Neuronal stem cell (in vitro differentiated cells): ENCODE measurements around the gene PSMB8.
A peak's percentile ranks its signal among the peaks of the same experiment; 100 is the strongest.

Experiments used
- DNase-seq: peaks from one replicate; pipeline ENCODE4 v3.0.0-alpha.2; 2013; ENCODE audit warnings: low spot score
- H2AFZ ChIP-seq: one replicate; pipeline ENCODE4 v1.6.1; 2013; ENCODE audit warnings: mild to moderate bottlenecking, low read length, inconsistent platforms
- H2AK5ac ChIP-seq: 2 replicates; pipeline ENCODE4 v1.6.1; 2013; ENCODE audit warnings: low read depth, mild to moderate bottlenecking, inconsistent platforms, low read length, moderate library complexity, mixed read lengths
- H2BK120ac ChIP-seq: 2 replicates; pipeline ENCODE4 v1.6.1; 2013; ENCODE audit warnings: low read depth, mild to moderate bottlenecking, inconsistent platforms, low read length, moderate library complexity, mixed read lengths
- H2BK12ac ChIP-seq: one replicate; pipeline ENCODE4 v1.6.1; 2013; ENCODE audit warnings: low read length, inconsistent platforms
- H2BK15ac ChIP-seq: 2 replicates; pipeline ENCODE4 v1.6.1; 2013; ENCODE audit warnings: mild to moderate bottlenecking, low read length, inconsistent platforms, mixed read lengths
- H2BK5ac ChIP-seq: one replicate; pipeline ENCODE4 v1.6.1; 2013; ENCODE audit warnings: inconsistent platforms, mild to moderate bottlenecking, low read length, moderate library complexity
- H3K14ac ChIP-seq: one replicate; pipeline ENCODE4 v1.6.1; 2013; ENCODE audit warnings: low read length, inconsistent platforms
- H3K18ac ChIP-seq: 2 replicates; pipeline ENCODE4 v1.6.1; 2013; ENCODE audit warnings: low read length, inconsistent platforms
- H3K23ac ChIP-seq: 2 replicates; pipeline ENCODE4 v1.6.1; 2013; ENCODE audit warnings: low read depth, mild to moderate bottlenecking, mixed read lengths, low read length, inconsistent platforms; ENCODE audit not compliant: poor library complexity
- H3K27ac ChIP-seq: replicated peaks from 3 replicates; pipeline ENCODE4 v1.5.1; 2013; ENCODE audit warnings: low read length, inconsistent platforms
- H3K27me3 ChIP-seq, 3 experiments: 2 replicates each; pipeline ENCODE4 v1.6.1; 2013; ENCODE audit warnings: low read length in 3 of 3, mild to moderate bottlenecking in 2 of 3, inconsistent platforms in 1 of 3, low read depth in 1 of 3, mixed read lengths in 1 of 3, moderate library complexity in 1 of 3; ENCODE audit not compliant: control insufficient read depth in 3 of 3, insufficient read depth in 3 of 3
- H3K36me3 ChIP-seq, 2 donors: replicated peaks in 1 of 2; 2 replicates each; pipeline ENCODE4 v1.6.1; 2013; ENCODE audit warnings: low read length in 2 of 2; ENCODE audit not compliant: control insufficient read depth in 2 of 2, insufficient read depth in 2 of 2
- H3K4ac ChIP-seq: 2 replicates; pipeline ENCODE4 v1.6.1; 2013; ENCODE audit warnings: inconsistent platforms, mild to moderate bottlenecking, low read length, moderate library complexity
- H3K4me1 ChIP-seq, 2 donors: 1 replicate in 1 of 2; 2 replicates in 1 of 2; pipeline ENCODE4 v1.6.1; 2013; ENCODE audit warnings: low read length in 2 of 2, low read depth in 1 of 2; ENCODE audit not compliant: control insufficient read depth in 2 of 2, insufficient read depth in 1 of 2
- H3K4me2 ChIP-seq: one replicate; pipeline ENCODE4 v1.6.1; 2013; ENCODE audit warnings: mild to moderate bottlenecking, low read length, inconsistent platforms; ENCODE audit not compliant: insufficient read depth, poor library complexity, severe bottlenecking
- H3K4me3 ChIP-seq, 2 donors: 2 replicates each; pipeline ENCODE4 v1.5.1; 2013; ENCODE audit warnings: low read length in 2 of 2, mild to moderate bottlenecking in 2 of 2, inconsistent platforms in 1 of 2, moderate library complexity in 1 of 2
- H3K79me1 ChIP-seq: one replicate; pipeline ENCODE4 v1.6.1; 2013; ENCODE audit warnings: low read depth, mild to moderate bottlenecking, inconsistent platforms, low read length, moderate library complexity
- H3K9ac ChIP-seq: one replicate; pipeline ENCODE4 v1.6.1; 2013; ENCODE audit warnings: mild to moderate bottlenecking, low read depth, low read length, inconsistent platforms; ENCODE audit not compliant: poor library complexity
- H3K9me3 ChIP-seq, 2 donors: replicated peaks in 1 of 2; 2 replicates each; pipeline versions ENCODE3 to v1.6.1; 2013; ENCODE audit warnings: low read length in 2 of 2, mild to moderate bottlenecking in 2 of 2, inconsistent platforms in 1 of 2, low read depth in 1 of 2, mixed read lengths in 1 of 2, moderate library complexity in 1 of 2; ENCODE audit not compliant: control insufficient read depth in 2 of 2, insufficient read depth in 1 of 2
- H4K8ac ChIP-seq: one replicate; pipeline ENCODE4 v1.6.1; 2013; ENCODE audit warnings: low read depth, mild to moderate bottlenecking, inconsistent platforms, low read length, moderate library complexity
- H4K91ac ChIP-seq: one replicate; pipeline ENCODE4 v1.6.1; 2013; ENCODE audit warnings: low read length, low read depth, mild to moderate bottlenecking, inconsistent platforms; ENCODE audit not compliant: poor library complexity
- WGBS, 2 donors: extraction: QIAGEN DNeasy Blood & Tissue Kit; methylation state at CpG; one replicate each; pipeline ENCODE4 v1.1.7; 2013; ENCODE audit warnings: missing lambda C conversion rate in 2 of 2, mixed read lengths in 1 of 2; ENCODE audit not compliant: insufficient read length in 2 of 2, insufficient replicate concordance in 1 of 2; ENCODE audit errors: extremely low coverage in 2 of 2; 5-methylcytosine and 5-hydroxymethylcytosine counted together

The PSMB8 gene

GRCh38 chr6:32887616-32888015 lies 43.8 kb upstream of the PSMB8 start:
- Histone ChIP-seq H2BK15ac (no peak overlapping the region), H3K4ac (no peak overlapping the region), H3K9me3 (no peaks in the 10 kb centered on the region), H2AK5ac (no peak overlapping the region), H3K23ac (no peak overlapping the region), H3K18ac (no peak overlapping the region), H3K4me3 (no peak overlapping the region), H2AFZ (no peak overlapping the region), H3K9ac (no peak overlapping the region), H3K4me1 (no peaks in the 10 kb centered on the region), H3K36me3 (no peaks in the 10 kb centered on the region), H4K91ac (no peak overlapping the region), H3K14ac (no peak overlapping the region), H2BK12ac (no peak overlapping the region), H3K27ac (no peak overlapping the region), H2BK5ac (no peak overlapping the region), H3K4me2 (no peak overlapping the region), H2BK120ac (no peak overlapping the region), H3K79me1 (no peaks in the 10 kb centered on the region), H4K8ac (no peak overlapping the region), H3K27me3 (peaks cover 0 to 48% (median 0%) of the 10 kb centered on the region in 3 experiments)
- no peak for DNase-seq
- no CpG with 5 or more reads among the region's 5 CpGs for WGBS, 2 donors

GRCh38 chr6:32886681-32887383 lies 43.0 kb upstream of the PSMB8 start:
- H3K23ac ChIP-seq, result no peak overlapping the region
- H2AFZ ChIP-seq, result peak overlapping the region; percentile 35
- H3K27ac ChIP-seq, result no peak overlapping the region
- H3K14ac ChIP-seq, result no peak overlapping the region
- no peak overlapping the region for H2AK5ac ChIP-seq
- no peak overlapping the region for H3K4me2 ChIP-seq
- DNase-seq, result no peak
- H3K4me3 ChIP-seq, result no peak overlapping the region
- no peak overlapping the region for H3K4ac ChIP-seq
- H3K4me1 ChIP-seq, result no peaks in the 10 kb centered on the region
- H3K36me3 ChIP-seq, result no peaks in the 10 kb centered on the region
- H3K27me3 ChIP-seq, result peaks cover 0 to 50% (median 0%) of the 10 kb centered on the region in 3 experiments
- H4K8ac ChIP-seq, result no peak overlapping the region
- no peaks in the 10 kb centered on the region for H3K9me3 ChIP-seq
- no peak overlapping the region for H4K91ac ChIP-seq
- no CpG with 5 or more reads among the region's 3 CpGs for WGBS, 2 donors
- H2BK5ac ChIP-seq, result no peak overlapping the region
- H2BK120ac ChIP-seq, result no peak overlapping the region
- H3K18ac ChIP-seq, result no peak overlapping the region
- no peak overlapping the region for H3K9ac ChIP-seq
- H3K79me1 ChIP-seq, result no peaks in the 10 kb centered on the region
- no peak overlapping the region for H2BK15ac ChIP-seq
- H2BK12ac ChIP-seq, result no peak overlapping the region

GRCh38 chr6:32885698-32886286 lies 41.9 kb upstream of the PSMB8 start:
- Histone ChIP-seq H3K18ac (no peak overlapping the region), H3K79me1 (no peaks in the 10 kb centered on the region)

GRCh38 chr6:32883789-32884188 lies 39.9 kb upstream of the PSMB8 start:
- Histone ChIP-seq H2BK15ac (no peak overlapping the region), H4K8ac (no peak overlapping the region), H3K9me3 (no peaks in the 10 kb centered on the region), H4K91ac (no peak overlapping the region), H3K9ac (no peak overlapping the region), H2AFZ (no peak overlapping the region), H2BK120ac (no peak overlapping the region), H2BK12ac (no peak overlapping the region), H3K4me1 (no peaks in the 10 kb centered on the region), H3K18ac (peak overlapping the region; percentile 65), H3K4me2 (no peak overlapping the region), H3K14ac (no peak overlapping the region), H3K27me3 (peaks cover 0 to 53% (median 0%) of the 10 kb centered on the region in 3 experiments), H3K27ac (no peak overlapping the region), H3K23ac (no peak overlapping the region), H2BK5ac (no peak overlapping the region), H3K4ac (no peak overlapping the region), H3K79me1 (no peaks in the 10 kb centered on the region), H3K4me3 (no peak overlapping the region), H3K36me3 (no peaks in the 10 kb centered on the region), H2AK5ac (no peak overlapping the region)
- no CpG with 5 or more reads among the region's 5 CpGs for WGBS, 2 donors
- no peak for DNase-seq

More at GRCh38 chr6:32885698-32886286, 41.9 kb upstream of the PSMB8 start:
- Histone ChIP-seq H2BK5ac (no peak overlapping the region), H2AK5ac (no peak overlapping the region), H3K9ac (no peak overlapping the region), H3K4ac (no peak overlapping the region), H3K4me3 (no peak overlapping the region), H4K91ac (no peak overlapping the region), H4K8ac (no peak overlapping the region), H2BK15ac (no peak overlapping the region), H3K14ac (no peak overlapping the region), H3K4me2 (no peak overlapping the region), H3K9me3 (no peaks in the 10 kb centered on the region), H3K27me3 (peaks cover 0 to 54% (median 0%) of the 10 kb centered on the region in 3 experiments), H3K23ac (no peak overlapping the region), H3K4me1 (no peaks in the 10 kb centered on the region), H2BK12ac (no peak overlapping the region), H2BK120ac (no peak overlapping the region), H2AFZ (no peak overlapping the region), H3K27ac (no peak overlapping the region), H3K36me3 (no peaks in the 10 kb centered on the region)
- DNase-seq, result peak; percentile 36
- WGBS, 2 donors, result no CpG with 5 or more reads among the region's 4 CpGs
